IPS-18a (cell line): ENCODE data around the gene PDE4D.
"Not testable (repeated sequence)": the region's sequence is repeated elsewhere in the genome, so short reads cannot be mapped to it uniquely, and the experiment has no call there.

Experiments
- H3K27ac ChIP-seq: one replicate; pipeline ENCODE4 v1.5.1; 2013; ENCODE audit warnings: low read length
- H3K27me3 ChIP-seq: one replicate; pipeline ENCODE4 v1.6.1; 2013; ENCODE audit warnings: mild to moderate bottlenecking, low read length; ENCODE audit not compliant: control insufficient read depth, insufficient read depth
- H3K36me3 ChIP-seq: one replicate; pipeline ENCODE4 v1.6.1; 2013; ENCODE audit warnings: low read depth, low read length; ENCODE audit not compliant: control insufficient read depth
- H3K4me1 ChIP-seq: one replicate; pipeline ENCODE4 v1.6.1; 2013; ENCODE audit warnings: low read depth, low read length; ENCODE audit not compliant: control insufficient read depth
- H3K4me3 ChIP-seq: one replicate; pipeline ENCODE4 v1.5.1; 2013; ENCODE audit warnings: low read length
- H3K9ac ChIP-seq: one replicate; pipeline ENCODE4 v1.6.1; 2013; ENCODE audit warnings: mild to moderate bottlenecking, low read length, moderate library complexity
- H3K9me3 ChIP-seq: one replicate; pipeline ENCODE4 v1.6.1; 2013; ENCODE audit warnings: low read depth, low read length; ENCODE audit not compliant: control insufficient read depth

Gene PDE4D

DNA sequence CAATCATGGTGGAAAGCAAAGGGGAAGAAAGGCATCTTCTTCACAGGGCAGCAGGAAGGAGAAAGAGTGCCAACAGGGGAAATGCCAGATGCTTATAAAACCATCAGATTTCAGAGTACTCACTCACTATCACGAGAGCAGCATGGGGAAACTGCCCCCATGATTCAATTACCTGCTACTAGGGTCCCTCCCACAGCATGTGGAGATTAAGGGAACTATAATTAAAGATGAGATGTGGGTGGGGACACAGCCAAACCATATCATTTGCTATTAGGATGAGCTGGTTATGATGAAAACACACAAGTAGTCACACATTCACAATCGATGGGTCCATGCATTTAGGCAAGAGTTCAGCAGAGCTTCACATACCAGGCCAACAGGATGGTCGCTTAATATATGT, 469.0 kb downstream of the PDE4D start:
- Histone ChIP-seq H3K36me3 (no peaks in the 10 kb centered on the region), H3K9ac (no peak overlapping the region), H3K4me3 (no peak overlapping the region), H3K9me3 (no peaks in the 10 kb centered on the region), H3K27me3 (no peaks in the 10 kb centered on the region), H3K27ac (no peak overlapping the region), H3K4me1 (peaks cover 3% of the 10 kb centered on the region)

DNA sequence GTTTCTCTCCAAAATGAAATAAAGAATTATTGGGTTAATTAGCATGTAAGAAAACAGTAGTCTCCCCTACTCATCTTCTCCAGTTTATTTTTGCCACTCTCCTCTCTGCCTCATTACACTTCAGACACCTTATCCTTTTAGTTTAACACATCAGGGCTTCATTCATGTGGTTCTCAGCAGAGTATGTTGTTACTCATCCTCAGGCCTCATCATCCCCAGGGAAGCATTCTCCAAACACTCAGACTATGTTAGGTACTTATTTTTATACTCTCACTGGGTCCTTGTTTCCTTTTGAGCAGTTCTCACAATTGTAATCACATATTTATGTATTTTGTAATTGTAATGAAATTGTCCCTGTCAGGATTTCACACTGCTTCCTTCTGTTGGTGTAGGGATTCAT, 470.5 kb downstream of the PDE4D start:
- H3K27me3 ChIP-seq, result no peaks in the 10 kb centered on the region
- H3K4me3 ChIP-seq, result no peak overlapping the region
- no peak overlapping the region for H3K27ac ChIP-seq
- peaks cover 3% of the 10 kb centered on the region for H3K4me1 ChIP-seq
- H3K9ac ChIP-seq, result no peak overlapping the region
- no peaks in the 10 kb centered on the region for H3K9me3 ChIP-seq
- no peaks in the 10 kb centered on the region for H3K36me3 ChIP-seq

DNA sequence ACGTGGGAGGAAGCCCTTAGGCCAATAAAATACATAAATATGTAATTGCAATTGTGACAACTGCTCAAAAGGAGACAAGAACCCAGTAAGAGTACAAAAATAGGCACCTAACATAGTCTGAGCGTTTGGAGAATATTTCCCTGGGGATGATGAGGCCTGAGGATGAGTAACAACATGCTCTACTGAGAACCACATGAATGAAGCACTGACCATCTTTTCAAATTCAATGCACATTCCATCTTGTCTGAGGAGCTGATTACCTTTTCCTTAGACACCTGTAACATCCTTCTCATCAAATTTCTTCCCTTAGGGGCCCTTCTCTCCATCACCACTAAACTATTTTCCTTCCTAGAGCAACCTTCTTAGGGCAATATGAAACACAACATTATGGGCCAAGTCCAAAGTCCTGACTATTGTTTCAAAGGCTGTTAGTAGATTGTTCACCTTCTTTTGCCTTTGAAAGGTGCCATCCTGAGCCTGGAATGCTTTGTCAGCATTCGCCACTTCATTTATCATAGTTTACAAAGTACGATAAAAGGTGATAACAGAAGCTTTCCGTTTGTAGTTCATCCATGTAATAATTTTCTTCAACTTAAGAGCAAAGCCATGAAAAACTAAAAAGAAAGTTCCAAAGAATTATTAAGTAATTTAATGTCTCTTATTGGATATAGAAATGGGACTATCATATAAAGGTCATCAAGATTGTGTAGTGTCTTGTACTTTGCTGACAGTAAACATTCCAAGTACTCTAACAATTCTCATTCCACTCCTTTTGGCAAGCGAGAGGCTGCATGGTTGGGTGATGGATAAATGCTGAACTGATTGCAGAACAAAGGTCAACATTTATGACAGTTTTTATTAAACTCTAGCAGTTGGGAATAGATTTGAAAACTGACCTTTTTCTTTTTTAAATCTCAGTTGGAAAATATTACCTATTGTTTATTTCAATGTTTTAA, 471.3 kb downstream of the PDE4D start:
- H3K4me1 ChIP-seq, result peaks cover 3% of the 10 kb centered on the region
- H3K36me3 ChIP-seq, result no peaks in the 10 kb centered on the region
- no peak overlapping the region for H3K4me3 ChIP-seq
- H3K27ac ChIP-seq, result no peak overlapping the region
- H3K27me3 ChIP-seq, result no peaks in the 10 kb centered on the region
- no peaks in the 10 kb centered on the region for H3K9me3 ChIP-seq
- no peak overlapping the region for H3K9ac ChIP-seq

DNA sequence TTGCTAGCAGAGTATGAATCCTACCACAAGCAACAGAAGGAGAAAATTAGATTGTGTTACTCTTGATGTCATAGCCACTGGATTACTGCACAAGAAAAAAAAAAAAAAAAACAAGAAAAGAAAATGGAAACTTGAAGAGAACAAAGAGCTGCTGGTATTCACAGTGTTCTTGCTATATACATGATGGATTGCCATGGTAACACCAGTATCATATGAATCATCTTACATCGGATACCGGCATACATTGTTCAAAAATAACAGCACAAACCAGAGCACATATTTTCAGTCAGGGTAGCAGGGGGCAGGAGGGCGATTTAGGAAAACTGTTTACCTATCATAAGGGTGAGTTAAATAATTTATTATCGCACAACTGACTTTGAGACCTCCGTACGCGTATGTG, 472.9 kb downstream of the PDE4D start:
- Histone ChIP-seq H3K27me3 (no peaks in the 10 kb centered on the region), H3K27ac (no peak overlapping the region), H3K36me3 (no peaks in the 10 kb centered on the region), H3K4me3 (no peak overlapping the region), H3K4me1 (peaks cover 3% of the 10 kb centered on the region), H3K9ac (no peak overlapping the region), H3K9me3 (no peaks in the 10 kb centered on the region)

DNA sequence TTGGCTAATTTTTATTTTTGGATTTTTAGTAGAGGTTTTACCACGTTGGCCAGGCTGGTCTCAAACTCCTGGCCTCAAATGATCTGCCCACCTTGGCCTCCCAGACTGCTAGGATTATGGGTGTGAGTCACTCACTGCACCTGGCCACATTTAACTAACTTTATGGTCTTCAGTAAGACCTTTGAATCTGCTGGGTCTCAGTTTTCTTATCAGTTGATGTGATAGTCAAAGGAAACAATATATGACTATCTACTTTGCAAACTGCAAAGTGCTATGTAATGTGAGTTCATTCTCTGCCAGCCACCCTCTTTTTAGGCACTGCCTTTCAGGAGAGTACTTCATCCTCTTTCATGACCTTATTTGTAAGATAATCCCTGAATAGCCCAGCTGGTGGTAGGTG, 474.7 kb downstream of the PDE4D start:
- Histone ChIP-seq H3K9me3 (no peaks in the 10 kb centered on the region), H3K4me1 (peaks cover 3% of the 10 kb centered on the region), H3K36me3 (no peaks in the 10 kb centered on the region), H3K9ac (no peak overlapping the region), H3K27me3 (no peaks in the 10 kb centered on the region), H3K4me3 (no peak overlapping the region), H3K27ac (no peak overlapping the region)

DNA sequence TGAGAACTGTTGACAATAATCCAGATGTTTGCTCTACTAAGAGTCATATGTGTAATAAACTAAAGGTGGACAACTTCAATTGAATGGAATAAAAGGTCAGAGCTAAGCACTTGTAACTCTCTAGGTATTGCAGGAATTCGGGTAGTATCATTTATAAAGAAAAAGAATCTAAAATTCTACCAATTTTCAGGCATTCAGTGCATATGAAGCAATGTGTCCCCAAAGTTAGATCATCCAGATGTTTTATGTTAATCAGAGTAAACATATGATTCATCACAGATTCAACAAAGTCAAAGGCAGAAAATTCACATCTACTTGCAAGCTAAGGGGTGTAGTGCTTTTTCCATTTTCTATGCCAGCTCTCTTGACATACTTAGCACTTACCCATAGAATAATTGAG, 477.1 kb downstream of the PDE4D start:
- no peak overlapping the region for H3K27ac ChIP-seq
- no peak overlapping the region for H3K4me3 ChIP-seq
- no peaks in the 10 kb centered on the region for H3K4me1 ChIP-seq
- H3K9ac ChIP-seq, result no peak overlapping the region
- no peaks in the 10 kb centered on the region for H3K36me3 ChIP-seq
- H3K9me3 ChIP-seq, result no peaks in the 10 kb centered on the region
- H3K27me3 ChIP-seq, result no peaks in the 10 kb centered on the region

DNA sequence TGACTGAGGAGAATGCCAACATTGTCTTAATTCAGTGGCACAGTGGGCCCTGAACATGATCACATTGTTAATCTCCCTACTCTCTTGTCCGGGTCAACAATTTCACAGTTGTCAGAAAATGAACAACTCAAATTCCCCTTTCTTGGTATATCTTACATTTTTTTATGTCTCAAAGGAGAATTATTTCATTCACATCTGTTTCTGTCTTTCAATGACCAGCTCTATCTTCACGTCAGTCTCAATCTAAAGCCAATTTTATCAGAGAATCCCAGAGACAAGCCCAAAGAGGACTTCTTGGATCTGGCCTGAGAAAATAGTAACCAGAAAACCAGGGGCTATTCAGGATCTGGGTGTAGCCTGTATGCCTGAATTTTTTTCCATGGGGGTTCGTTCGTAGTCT, 477.5 kb downstream of the PDE4D start:
- Histone ChIP-seq H3K4me3 (no peak overlapping the region), H3K4me1 (no peaks in the 10 kb centered on the region), H3K9ac (no peak overlapping the region), H3K27ac (no peak overlapping the region), H3K36me3 (no peaks in the 10 kb centered on the region), H3K27me3 (no peaks in the 10 kb centered on the region), H3K9me3 (no peaks in the 10 kb centered on the region)

DNA sequence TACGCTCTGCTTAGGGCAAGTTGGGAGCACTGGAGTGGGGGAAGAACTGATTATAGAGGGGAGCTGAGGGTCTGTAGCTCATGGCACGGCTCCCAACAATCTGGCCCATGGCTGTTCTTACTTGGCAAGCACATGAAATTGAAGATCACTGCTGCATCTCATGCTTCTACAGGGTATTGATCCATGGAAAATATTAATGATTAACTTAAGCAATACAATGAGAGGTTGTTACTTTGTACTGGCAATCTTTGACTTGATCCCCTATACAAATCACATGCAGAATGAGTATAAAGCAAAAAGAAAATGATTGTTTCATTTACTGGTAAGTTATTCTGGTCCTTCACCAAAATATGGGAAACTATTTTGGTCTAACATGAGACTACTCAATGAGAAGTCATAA, 481.1 kb downstream of the PDE4D start:
- Histone ChIP-seq H3K4me1 (no peaks in the 10 kb centered on the region), H3K36me3 (no peaks in the 10 kb centered on the region), H3K9ac (no peak overlapping the region), H3K27ac (no peak overlapping the region), H3K9me3 (no peaks in the 10 kb centered on the region), H3K27me3 (no peaks in the 10 kb centered on the region), H3K4me3 (no peak overlapping the region)

DNA sequence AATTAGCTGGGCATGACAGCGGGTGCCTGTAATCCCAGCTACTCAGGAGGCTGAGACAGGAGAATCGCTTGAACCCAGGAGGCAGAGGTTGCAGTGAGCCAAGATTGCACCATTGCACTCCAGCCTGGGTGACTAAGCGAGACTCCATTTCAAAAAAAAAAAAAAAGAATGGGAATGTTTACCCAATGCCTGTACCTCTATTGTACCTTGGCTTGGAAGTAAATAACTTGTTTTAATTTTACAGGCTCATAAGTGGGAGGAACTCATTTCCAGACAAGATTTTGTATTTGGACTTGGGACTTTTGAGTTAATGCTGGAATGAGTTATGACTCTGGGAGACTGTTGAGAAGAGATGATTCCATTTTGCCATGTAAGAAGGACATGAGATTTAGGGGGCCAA, 484.5 kb downstream of the PDE4D start:
- H3K27me3 ChIP-seq, H3K4me1 ChIP-seq, H3K36me3 ChIP-seq, H3K27ac ChIP-seq, H3K4me3 ChIP-seq, H3K9me3 ChIP-seq, H3K9ac ChIP-seq: not testable (repeated sequence)

DNA sequence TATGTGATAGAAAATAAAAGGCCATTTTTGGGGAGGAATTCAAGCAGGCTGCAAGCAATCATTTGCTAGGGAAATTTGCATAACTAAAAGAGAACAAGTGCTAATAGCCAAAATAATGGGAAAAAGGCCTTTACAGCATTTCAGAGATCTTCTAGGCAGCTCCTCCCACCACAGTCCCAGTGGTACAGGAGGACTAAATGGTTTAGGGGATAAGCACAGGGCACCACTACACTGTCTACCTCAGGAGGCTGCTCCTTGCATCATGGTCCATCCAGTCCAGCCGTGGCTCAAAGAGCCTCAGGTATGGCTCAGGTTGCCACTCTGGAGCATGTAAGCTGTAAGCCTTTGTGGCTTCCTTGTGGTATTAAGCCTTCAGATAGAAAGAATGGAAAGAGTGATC, 485.6 kb downstream of the PDE4D start:
- no peak overlapping the region for H3K4me3 ChIP-seq
- no peak overlapping the region for H3K9ac ChIP-seq
- H3K9me3 ChIP-seq, result peaks cover 5% of the 10 kb centered on the region
- no peaks in the 10 kb centered on the region for H3K27me3 ChIP-seq
- no peaks in the 10 kb centered on the region for H3K4me1 ChIP-seq
- H3K27ac ChIP-seq, result no peak overlapping the region
- no peaks in the 10 kb centered on the region for H3K36me3 ChIP-seq

DNA sequence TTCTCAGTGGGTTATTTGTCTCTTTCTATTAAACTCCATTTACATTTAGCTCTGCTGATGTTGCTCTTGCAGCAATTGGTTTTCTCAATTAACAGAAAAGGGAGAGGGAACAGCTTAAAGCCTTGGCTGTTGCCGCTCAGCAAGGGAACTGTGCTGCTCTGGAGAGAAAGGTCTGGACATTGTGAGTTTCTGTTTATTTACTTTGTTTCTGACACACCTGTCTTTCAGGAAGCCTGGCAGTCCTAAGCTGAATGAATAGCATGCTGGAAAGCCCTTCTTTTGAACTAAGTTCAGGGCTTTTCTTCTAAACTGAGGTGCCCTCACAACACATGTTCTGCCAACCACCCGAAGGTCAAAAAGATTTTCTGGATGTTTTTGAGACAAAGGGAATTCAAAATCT, 491.9 kb downstream of the PDE4D start:
- H3K4me1 ChIP-seq, result no peaks in the 10 kb centered on the region
- no peak overlapping the region for H3K9ac ChIP-seq
- peaks cover 5% of the 10 kb centered on the region for H3K9me3 ChIP-seq
- H3K27ac ChIP-seq, result no peak overlapping the region
- H3K36me3 ChIP-seq, result no peaks in the 10 kb centered on the region
- H3K27me3 ChIP-seq, result no peaks in the 10 kb centered on the region
- no peak overlapping the region for H3K4me3 ChIP-seq

DNA sequence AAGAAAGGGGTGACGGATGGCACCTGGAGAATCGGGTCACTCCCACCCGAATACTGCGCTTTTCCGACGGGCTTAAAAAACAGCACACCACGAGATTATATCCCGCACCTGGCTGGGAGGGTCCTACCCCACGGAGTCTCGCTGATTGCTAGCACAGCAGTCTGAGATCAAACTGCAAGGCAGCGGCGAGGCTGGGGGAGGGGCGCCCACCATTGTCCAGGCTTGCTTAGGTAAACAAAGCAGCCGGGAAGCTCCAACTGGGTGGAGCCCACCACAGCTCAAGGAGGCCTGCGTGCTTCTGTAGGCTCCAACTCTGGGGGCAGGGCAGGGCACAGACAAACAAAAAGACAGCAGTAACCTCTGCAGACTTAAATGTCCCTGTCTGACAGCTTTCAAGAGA, 498.6 kb downstream of the PDE4D start:
- H3K4me3 ChIP-seq, H3K36me3 ChIP-seq, H3K27ac ChIP-seq: not testable (repeated sequence)

More for the DNA sequence above, 498.6 kb downstream of the PDE4D start:
- H3K9ac ChIP-seq, H3K9me3 ChIP-seq, H3K27me3 ChIP-seq, H3K4me1 ChIP-seq: not testable (repeated sequence)
